ENCODE results near the gene BTNL9. TPM values are rescaled to one million over a fixed set of nuclear protein-coding genes. Genes with fewer than 3 reads are reported as not detected.

BTNL9 gene
- total RNA-seq, 4 donors from 2014 or later, result 2.5 to 96.5 (median 15.4) TPM

- intact Hi-C loops (cut with DNase I; ENCODE audit: low total_unique reads) (no loop called here), in situ Hi-C loops (cut with MboI; ENCODE audit: low pct_ligation_motif_present in 1 of 4, low pct_unique_long_range_greater_than_20kb in 1 of 4, low sequenced_read_pairs in 3 of 4) (no loop called here)
- no peaks in the 10 kb centered on the region for H3K36me3 ChIP-seq
- H3K27ac ChIP-seq, result no peak overlapping the region
- no peak overlapping the region for H3K4me3 ChIP-seq
- no peak for TF ChIP-seq EP300 (IDR thresholded peaks at IDR 0.05; ENCODE audit: low read depth)
- no peak for TF ChIP-seq POLR2AphosphoS5 (IDR thresholded peaks at IDR 0.05)
- TF ChIP-seq POLR2A (IDR thresholded peaks at IDR 0.05), result no peak
- no peak for TF ChIP-seq CTCF (IDR thresholded peaks at IDR 0.05)
- DNase-seq, result no peak
- peaks cover 80% of the 10 kb centered on the region for H3K27me3 ChIP-seq
- H3K4me1 ChIP-seq, result peaks cover 0 to 8% (median 3%) of the 10 kb centered on the region in 4 donors
- WGBS, 2 donors (ENCODE audit: low coverage in 1 of 2), result 69 to 77% methylated on average over 8 of the region's 8 CpGs
- H3K9me3 ChIP-seq, result no peaks in the 10 kb centered on the region
Observed at GRCh38 chr5:181060231-181060590, 20.1 kb downstream of the BTNL9 start.

GRCh38 chr5:181060924-181061323 is 20.9 kb downstream of the BTNL9 start:
- in situ Hi-C loops (cut with MboI; ENCODE audit: low pct_ligation_motif_present in 1 of 4, low pct_unique_long_range_greater_than_20kb in 1 of 4, low sequenced_read_pairs in 3 of 4), result no loop called here
- H3K27me3 ChIP-seq, result peaks cover 81% of the 10 kb centered on the region
- 73 to 92% methylated on average over 1 to 5 of the region's 5 CpGs for WGBS, 2 donors (ENCODE audit: low coverage in 1 of 2)
- no peak overlapping the region for H3K4me3 ChIP-seq
- no peak for TF ChIP-seq EP300 (IDR thresholded peaks at IDR 0.05; ENCODE audit: low read depth)
- TF ChIP-seq POLR2AphosphoS5 (IDR thresholded peaks at IDR 0.05), result no peak
- TF ChIP-seq CTCF (IDR thresholded peaks at IDR 0.05), result no peak
- no peak for TF ChIP-seq POLR2A (IDR thresholded peaks at IDR 0.05)
- DNase-seq, result no peak
- H3K27ac ChIP-seq, result no peak overlapping the region
- H3K36me3 ChIP-seq, result no peaks in the 10 kb centered on the region
- H3K4me1 ChIP-seq, result peaks cover 0 to 8% (median 3%) of the 10 kb centered on the region in 4 donors
- H3K9me3 ChIP-seq, result no peaks in the 10 kb centered on the region
- intact Hi-C loops (cut with DNase I; ENCODE audit: low total_unique reads), result no loop called here

- TF ChIP-seq POLR2AphosphoS5 (IDR thresholded peaks at IDR 0.05) (no peak), EP300 (IDR thresholded peaks at IDR 0.05; ENCODE audit: low read depth) (no peak), CTCF (IDR thresholded peaks at IDR 0.05) (no peak), POLR2A (IDR thresholded peaks at IDR 0.05) (no peak)
- intact Hi-C loops (cut with DNase I; ENCODE audit: low total_unique reads), result no loop called here
- in situ Hi-C loops (cut with MboI; ENCODE audit: low pct_ligation_motif_present in 1 of 4, low pct_unique_long_range_greater_than_20kb in 1 of 4, low sequenced_read_pairs in 3 of 4), result no loop called here
- peaks cover 0 to 8% (median 3%) of the 10 kb centered on the region in 4 donors for H3K4me1 ChIP-seq
- no peaks in the 10 kb centered on the region for H3K9me3 ChIP-seq
- DNase-seq, result no peak
- 60 to 78% methylated on average over 7 to 14 of the region's 14 CpGs for WGBS, 2 donors (ENCODE audit: low coverage in 1 of 2)
- H3K27ac ChIP-seq, result no peak overlapping the region
- H3K27me3 ChIP-seq, result peaks cover 79% of the 10 kb centered on the region
- no peak overlapping the region for H3K4me3 ChIP-seq
- no peaks in the 10 kb centered on the region for H3K36me3 ChIP-seq
Observed at GRCh38 chr5:181061645-181062044, 21.6 kb downstream of the BTNL9 start.

GRCh38 chr5:181062631-181063030 is 22.6 kb downstream of the BTNL9 start:
- in situ Hi-C loops (cut with MboI; ENCODE audit: low pct_ligation_motif_present in 1 of 4, low pct_unique_long_range_greater_than_20kb in 1 of 4, low sequenced_read_pairs in 3 of 4), result no loop called here
- Histone ChIP-seq H3K4me3 (no peak overlapping the region), H3K27me3 (peaks cover 79% of the 10 kb centered on the region), H3K36me3 (no peaks in the 10 kb centered on the region), H3K4me1 (peaks cover 0 to 8% (median 3%) of the 10 kb centered on the region in 4 donors), H3K9me3 (no peaks in the 10 kb centered on the region), H3K27ac (no peak overlapping the region)
- 86 to 88% methylated on average over 5 to 6 of the region's 6 CpGs for WGBS, 2 donors (ENCODE audit: low coverage in 1 of 2)
- TF ChIP-seq POLR2AphosphoS5 (IDR thresholded peaks at IDR 0.05) (no peak), POLR2A (IDR thresholded peaks at IDR 0.05) (no peak), EP300 (IDR thresholded peaks at IDR 0.05; ENCODE audit: low read depth) (no peak), CTCF (IDR thresholded peaks at IDR 0.05) (no peak)
- intact Hi-C loops (cut with DNase I; ENCODE audit: low total_unique reads), result no loop called here
- no peak for DNase-seq

All from transverse colon (tissue), 4 donors.